TTC549 (cell line): ENCODE measurements around the gene SPCS2.
A peak's percentile ranks its signal among the peaks of the same experiment; 100 is the strongest.

Source experiments
- FAIRE-seq: peaks from 2 replicates; lab custom pipeline; 2012; peaks lifted over from hg19 to GRCh38; lab: Jason Lieb, UNC

SPCS2 gene

GRCh38 chr11:74948898-74949752, at the start of gene SPCS2, which contains the start of gene XRRA1:
TSS of gene SPCS2 (plus strand) at chr11:74949266. CDS start at chr11:74949286, 20 bp downstream.
TSS of gene XRRA1 (minus strand) at chr11:74949091. CDS start at chr11:74940878, 8,213 bp downstream.
- FAIRE-seq = peak; percentile 90

GRCh38 chr11:74902342-74902741, 46.7 kb upstream of the SPCS2 start:
- FAIRE-seq = no peak

GRCh38 chr11:74905326-74905725, 43.7 kb upstream of the SPCS2 start:
- FAIRE-seq = no peak

GRCh38 chr11:74909385-74909784, 39.7 kb upstream of the SPCS2 start:
- no peak for FAIRE-seq

- FAIRE-seq = no peak
These were observed 39.3 kb upstream of the SPCS2 start for GRCh38 chr11:74909812-74910211.

- no peak for FAIRE-seq
These were observed 25.9 kb upstream of the SPCS2 start for GRCh38 chr11:74923125-74923524.

- no peak for FAIRE-seq
These were observed 23.8 kb upstream of the SPCS2 start for GRCh38 chr11:74925281-74925680.

- no peak for FAIRE-seq
These were observed 22.6 kb upstream of the SPCS2 start for GRCh38 chr11:74926304-74927030.

- FAIRE-seq = no peak
These were observed 21.6 kb upstream of the SPCS2 start for GRCh38 chr11:74927496-74927895.

GRCh38 chr11:74929431-74930363, 19.4 kb upstream of the SPCS2 start:
- FAIRE-seq = peak; percentile 29

GRCh38 chr11:74932169-74932568, 16.9 kb upstream of the SPCS2 start:
- no peak for FAIRE-seq

GRCh38 chr11:74932797-74933196, 16.3 kb upstream of the SPCS2 start:
- no peak for FAIRE-seq

- FAIRE-seq = no peak
These were observed 15.3 kb upstream of the SPCS2 start for GRCh38 chr11:74933765-74934164.

GRCh38 chr11:74935285-74935684, 13.8 kb upstream of the SPCS2 start:
- FAIRE-seq = no peak

GRCh38 chr11:74936087-74936486, 13.0 kb upstream of the SPCS2 start:
- FAIRE-seq = no peak

GRCh38 chr11:74936976-74937375, 12.1 kb upstream of the SPCS2 start:
- FAIRE-seq = no peak

- FAIRE-seq = no peak
These were observed 11.2 kb upstream of the SPCS2 start for GRCh38 chr11:74937696-74938475.

GRCh38 chr11:74941492-74941891, 7.6 kb upstream of the SPCS2 start:
- no peak for FAIRE-seq

- no peak for FAIRE-seq
These were observed 6.8 kb upstream of the SPCS2 start for GRCh38 chr11:74942073-74942759.

GRCh38 chr11:74948546-74948897, 544 bp upstream of the SPCS2 start:
- no peak for FAIRE-seq

GRCh38 chr11:74949753-74950137, 679 bp downstream of the SPCS2 start:
- FAIRE-seq = no peak
